GM23248 (cell line): Measurements from ENCODE around the gene PLEKHH3. TPM values are rescaled to one million over a fixed set of nuclear protein-coding genes. Genes with fewer than 3 reads are reported as not detected.

Experiments used
- DNase-seq: peaks from one replicate; pipeline ENCODE4 v3.0.0-alpha.2; 2015
- H2AFZ ChIP-seq: fragments of 200-600 bp; sonication (generic); 2 replicates; pipeline ENCODE4 v1.6.1; 2016; ENCODE audit warnings: antibody characterized with exemption
- H3F3A ChIP-seq: fragments of 200-600 bp; sonication (generic); 2 replicates; pipeline ENCODE4 v1.6.1; 2016; ENCODE audit warnings: mild to moderate bottlenecking, antibody characterized with exemption, mixed run types; ENCODE audit not compliant: insufficient read depth
- H3K27ac ChIP-seq: fragments of 200-600 bp; sonication (generic); 2 replicates; pipeline ENCODE4 v1.5.1; 2016; ENCODE audit warnings: mild to moderate bottlenecking
- H3K27me3 ChIP-seq: fragments of 200-600 bp; sonication (generic); replicated peaks from 2 replicates; pipeline ENCODE4 v1.6.1; 2016; ENCODE audit warnings: mild to moderate bottlenecking; ENCODE audit not compliant: insufficient read depth
- H3K36me3 ChIP-seq: fragments of 200-600 bp; sonication (generic); 2 replicates; pipeline ENCODE4 v1.6.1; 2016; ENCODE audit warnings: low read depth, mild to moderate bottlenecking
- H3K4me1 ChIP-seq: fragments of 200-600 bp; sonication (generic); 2 replicates; pipeline ENCODE4 v1.6.1; 2016; ENCODE audit warnings: mild to moderate bottlenecking; ENCODE audit not compliant: insufficient read depth
- H3K4me2 ChIP-seq: fragments of 200-600 bp; sonication (generic); one replicate; pipeline ENCODE4 v1.6.1; 2016; ENCODE audit warnings: mild to moderate bottlenecking; ENCODE audit not compliant: unreplicated experiment
- H3K4me3 ChIP-seq: fragments of 200-600 bp; sonication (generic); 2 replicates; pipeline ENCODE4 v1.5.1; 2016; ENCODE audit warnings: mild to moderate bottlenecking
- H3K79me2 ChIP-seq: fragments of 200-600 bp; sonication (generic); 2 replicates; pipeline ENCODE4 v1.6.1; 2016; ENCODE audit warnings: mild to moderate bottlenecking; ENCODE audit not compliant: insufficient read depth
- H3K9ac ChIP-seq: fragments of 200-600 bp; sonication (generic); 2 replicates; pipeline ENCODE4 v1.6.1; 2016; ENCODE audit warnings: mild to moderate bottlenecking
- H3K9me2 ChIP-seq: fragments of 200-600 bp; sonication (generic); 2 replicates; pipeline ENCODE4 v1.6.1; 2016; ENCODE audit warnings: mixed run types, mild to moderate bottlenecking, moderate library complexity; ENCODE audit not compliant: insufficient read depth
- H3K9me3 ChIP-seq: fragments of 200-600 bp; sonication (generic); one replicate; pipeline ENCODE4 v1.6.1; 2017; ENCODE audit warnings: low read depth
- H4K20me1 ChIP-seq: fragments of 200-600 bp; sonication (generic); 2 replicates; pipeline ENCODE4 v1.6.0; 2016; ENCODE audit not compliant: insufficient read depth
- EZH2 ChIP-seq: fragments of 200-600 bp; sonication (generic); IDR thresholded peaks from 2 replicates; pipeline ENCODE4 v1.6.1; 2018; ENCODE audit warnings: antibody characterized with exemption, mild to moderate bottlenecking; ENCODE audit not compliant: insufficient read depth, poor library complexity, severe bottlenecking
- EZH2phosphoT487 ChIP-seq: fragments of 200-600 bp; sonication (generic); IDR thresholded peaks from 2 replicates; pipeline ENCODE4 v1.6.1; 2018; ENCODE audit warnings: antibody characterized with exemption, moderate library complexity, mild to moderate bottlenecking, low read depth; ENCODE audit not compliant: insufficient read depth
- WGBS, 2 experiments: methylation state at CpG; one replicate each; pipeline ENCODE4 v1.1.6; 2015 to 2017; ENCODE audit warnings: low lambda C conversion rate in 2 of 2, low coverage in 1 of 2; ENCODE audit errors: missing lambda C conversion rate in 2 of 2; 5-methylcytosine and 5-hydroxymethylcytosine counted together
- in situ Hi-C: fragments of 300-500 bp; cut with MboI; formaldehyde crosslinking; loops from 2 replicates; pipeline ENCODE4 v1.15.0; 2020
- polyA plus RNA-seq: library from polyadenylated mRNA; unstranded; fragments of >200 nt; fragmentation: Nextera tagmentation; extraction: Ambion mirVana; gene quantifications from 2 replicates; pipeline ENCODE4 v1.2.1, GENCODE V29; 2016
- total RNA-seq: library from RNA; depleted of rRNA; stranded (reverse); fragments of >200 nt; shearing (Covaris generic); gene quantifications from 2 replicates; pipeline ENCODE4 v1.2.3, GENCODE V29; 2014

Gene PLEKHH3
- total and polyA plus RNA-seq, 2 experiments from 2014 or later: 6.4 to 19.0 TPM

DNA sequence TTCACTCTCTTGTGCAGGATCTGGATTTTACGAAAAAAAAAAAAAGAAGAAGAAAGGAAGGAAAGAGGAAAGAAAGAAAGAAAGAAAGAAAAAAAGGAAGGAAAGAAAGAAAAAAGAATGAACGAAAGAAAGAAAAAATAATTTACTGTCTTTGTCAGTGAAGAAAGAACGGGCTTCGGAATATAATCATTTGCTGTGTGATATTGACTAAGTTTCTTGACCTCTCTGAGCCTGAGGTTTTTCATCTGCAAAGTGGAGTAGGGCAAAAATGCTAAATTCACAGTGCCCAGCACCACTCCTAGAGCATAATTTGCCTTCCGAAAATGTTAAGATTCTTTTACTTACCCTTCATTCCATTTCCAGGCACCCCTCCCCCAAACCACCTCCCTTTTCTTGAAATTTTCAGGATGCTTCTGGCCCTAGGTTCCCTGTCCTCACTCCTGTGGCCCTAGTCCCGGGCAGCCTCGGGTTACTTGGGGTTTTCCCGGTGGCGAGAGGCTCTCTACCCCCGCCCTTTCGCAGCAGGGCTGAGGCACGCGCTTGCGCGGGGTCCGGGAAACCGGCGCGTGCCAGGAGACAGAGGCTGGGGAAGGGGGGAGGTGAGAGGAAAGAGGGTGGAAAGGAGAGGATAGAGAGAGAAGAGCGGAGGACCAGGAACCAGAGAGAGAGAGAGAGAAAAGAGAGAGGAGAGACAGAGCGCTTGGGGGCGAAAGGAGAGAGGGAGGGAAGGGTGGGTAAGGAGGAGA, 5.4 kb upstream of the PLEKHH3 start, which contains the start of gene CNTNAP1:
CNTNAP1 (plus strand) TSS at position 556 of the 746 bp plus-strand sequence. CDS start 299 bp downstream, outside the sequence.
- DNase-seq: peak; percentile 84

DNA sequence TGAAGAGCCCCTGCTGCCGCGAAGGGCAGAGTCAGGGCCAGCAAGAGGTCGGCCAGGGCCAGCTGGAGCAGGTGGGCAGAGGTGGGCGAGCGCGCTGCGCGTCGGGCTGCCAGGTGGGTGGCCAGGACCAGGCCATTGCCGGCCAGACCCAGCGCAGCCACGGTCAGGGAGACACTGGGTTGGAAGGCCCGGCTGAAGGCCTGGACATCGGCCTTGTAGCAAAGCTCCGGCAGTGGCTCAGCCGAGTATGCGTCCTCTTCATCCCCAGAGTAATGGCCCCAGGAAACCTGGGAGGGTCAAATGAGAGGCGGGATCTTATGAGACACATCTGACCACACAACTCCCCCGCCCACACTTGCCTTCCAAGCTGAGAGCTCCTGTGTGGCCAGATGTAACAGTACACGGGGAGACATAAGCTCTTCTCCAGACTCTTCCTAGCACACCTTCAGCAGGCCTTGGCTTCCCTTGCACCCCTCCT, 3.6 kb upstream of the PLEKHH3 start:
- no peaks in the 10 kb centered on the region for H3K36me3 ChIP-seq
- H3K9me3 ChIP-seq: no peaks in the 10 kb centered on the region
- H3K4me3 ChIP-seq: peak overlapping the region; percentile 37; the same call in 1 of the 2 replicates
- peak overlapping the region; percentile 85 for H3K27ac ChIP-seq
- in situ Hi-C loops: no loop called here
- no peak overlapping the region; the same call in 1 of the 2 replicates for H3K9ac ChIP-seq
- no peak for DNase-seq
- H3F3A ChIP-seq: peaks cover 21% of the 10 kb centered on the region
- 58 to 59% methylated on average over 20 of the region's 20 CpGs for WGBS, 2 experiments
- H2AFZ ChIP-seq: peak overlapping the region; percentile 78
- H3K9me2 ChIP-seq: no peaks in the 10 kb centered on the region
- H3K27me3 ChIP-seq: no peaks in the 10 kb centered on the region
- no peak overlapping the region for H3K4me2 ChIP-seq
- TF ChIP-seq EZH2 (no peak), EZH2phosphoT487 (no peak)
- peaks cover 19% of the 10 kb centered on the region for H3K79me2 ChIP-seq
- no peaks in the 10 kb centered on the region for H4K20me1 ChIP-seq
- H3K4me1 ChIP-seq: peaks cover 26% of the 10 kb centered on the region

More for the DNA sequence above, 5.4 kb upstream of the PLEKHH3 start, which contains the start of gene CNTNAP1:
- H3K9me3 ChIP-seq: no peaks in the 10 kb centered on the region
- H3F3A ChIP-seq: peaks cover 21% of the 10 kb centered on the region
- H3K36me3 ChIP-seq: no peaks in the 10 kb centered on the region
- H3K4me1 ChIP-seq: peaks cover 26% of the 10 kb centered on the region
- peak within 1 kb of the TSS; percentile 71 for H3K4me2 ChIP-seq
- peaks cover 6% of the 10 kb centered on the region; the same call in 1 of the 2 replicates for H3K79me2 ChIP-seq
- TF ChIP-seq EZH2phosphoT487 (no peak), EZH2 (no peak)
- peak within 1 kb of the TSS; percentile 66 for H3K27ac ChIP-seq
- WGBS, 2 experiments: 11 to 13% methylated on average over 19 to 22 of the region's 22 CpGs
- no peaks in the 10 kb centered on the region for H3K9me2 ChIP-seq
- in situ Hi-C loops: no loop called here
- peak within 1 kb of the TSS; percentile 87 for H2AFZ ChIP-seq
- H3K27me3 ChIP-seq: no peaks in the 10 kb centered on the region
- H3K4me3 ChIP-seq: peak within 1 kb of the TSS; percentile 79
- H4K20me1 ChIP-seq: no peaks in the 10 kb centered on the region
- peak within 1 kb of the TSS; percentile 74 for H3K9ac ChIP-seq

DNA sequence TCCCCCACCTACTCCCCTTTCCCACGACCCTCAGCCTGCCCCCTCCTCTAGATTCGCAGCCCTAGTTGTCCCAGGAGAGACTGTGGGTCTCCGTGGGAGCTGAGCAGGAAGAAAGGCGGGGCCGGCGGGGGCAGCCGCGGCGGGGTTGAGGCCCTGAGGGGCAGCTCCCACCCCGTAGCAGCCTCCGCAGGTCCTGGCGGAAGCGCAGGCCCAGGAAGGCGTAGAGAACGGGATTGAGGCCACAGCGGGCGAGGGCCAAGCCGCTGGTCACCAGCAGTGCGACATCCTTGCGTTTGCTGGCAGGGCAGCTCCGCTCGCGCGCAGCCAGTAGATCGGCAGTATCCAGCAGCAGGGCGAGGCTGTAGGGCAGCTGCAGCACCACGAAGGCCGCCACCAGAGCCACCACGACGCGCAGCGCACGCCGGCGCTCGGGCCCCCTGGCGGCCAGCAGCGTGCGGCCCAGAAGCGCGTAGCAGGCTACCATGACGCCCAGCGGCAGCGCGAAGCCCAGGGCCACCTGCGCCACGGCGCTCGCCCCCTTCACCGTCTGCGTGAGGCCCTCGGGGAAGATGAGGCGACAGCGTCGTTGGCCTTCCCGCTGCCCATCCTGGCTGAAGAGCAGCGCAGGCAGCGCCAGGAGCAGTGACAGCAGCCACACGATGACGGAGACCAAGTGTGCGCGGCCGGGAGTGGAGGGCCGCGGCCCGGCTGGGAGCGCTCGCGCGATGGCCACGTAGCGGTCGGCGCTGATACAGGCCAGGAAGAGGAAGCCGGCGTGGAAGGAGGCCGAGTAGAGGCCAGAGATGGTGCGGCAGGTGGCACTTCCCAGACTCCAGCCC, 2.9 kb upstream of the PLEKHH3 start:
- in situ Hi-C loops: no loop called here
- peak overlapping the region; percentile 48 for H3K4me2 ChIP-seq
- H4K20me1 ChIP-seq: no peaks in the 10 kb centered on the region
- H3K9me2 ChIP-seq: no peaks in the 10 kb centered on the region
- peak overlapping the region; percentile 77 for H3K9ac ChIP-seq
- H3K27me3 ChIP-seq: no peaks in the 10 kb centered on the region
- peaks cover 25% of the 10 kb centered on the region for H3K79me2 ChIP-seq
- TF ChIP-seq EZH2phosphoT487 (no peak), EZH2 (no peak)
- H3K4me3 ChIP-seq: peak overlapping the region; percentile 37
- H3K27ac ChIP-seq: peak overlapping the region; percentile 85
- peak overlapping the region; percentile 78 for H2AFZ ChIP-seq
- H3K36me3 ChIP-seq: no peaks in the 10 kb centered on the region
- peaks cover 21% of the 10 kb centered on the region for H3F3A ChIP-seq
- no peaks in the 10 kb centered on the region for H3K9me3 ChIP-seq
- DNase-seq: peak; percentile 90
- WGBS, 2 experiments: 8 to 10% methylated on average over 45 to 62 of the region's 78 CpGs
- H3K4me1 ChIP-seq: peaks cover 31% of the 10 kb centered on the region

DNA sequence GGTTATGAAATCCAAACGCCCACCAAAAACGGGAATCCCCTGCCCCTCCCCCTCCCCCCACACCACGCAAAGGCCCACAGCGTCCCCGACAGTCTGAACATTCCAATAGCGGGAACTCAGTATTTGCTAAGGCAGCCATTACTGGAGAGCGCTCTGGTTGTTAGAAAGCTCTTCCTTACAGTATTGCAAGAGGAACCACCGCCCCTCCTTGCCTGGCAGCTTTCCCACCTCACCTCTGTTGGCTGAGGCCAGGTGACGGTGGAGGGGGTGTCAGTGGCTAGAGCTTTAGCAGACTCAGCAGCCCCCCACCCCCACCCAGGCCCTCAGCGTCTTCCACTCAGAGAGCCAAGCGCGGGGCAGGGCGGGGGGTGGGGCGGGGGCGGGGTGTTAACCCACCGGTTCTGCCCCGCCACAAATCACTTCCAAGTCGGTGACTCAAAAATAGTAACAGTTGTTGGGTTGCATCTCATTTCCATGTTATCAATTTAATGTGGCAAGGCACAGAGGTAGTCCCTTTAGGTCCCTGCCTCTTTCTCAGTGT, 2.2 kb upstream of the PLEKHH3 start:
- in situ Hi-C loops: no loop called here
- H3K4me3 ChIP-seq: peak overlapping the region; percentile 72
- peaks cover 21% of the 10 kb centered on the region for H3F3A ChIP-seq
- no peaks in the 10 kb centered on the region for H4K20me1 ChIP-seq
- peak overlapping the region; percentile 85 for H3K27ac ChIP-seq
- peak overlapping the region; percentile 77 for H3K9ac ChIP-seq
- H3K27me3 ChIP-seq: no peaks in the 10 kb centered on the region
- H2AFZ ChIP-seq: peak overlapping the region; percentile 78
- WGBS, 2 experiments: 5 to 21% methylated on average over 6 to 18 of the region's 18 CpGs
- H3K9me2 ChIP-seq: no peaks in the 10 kb centered on the region
- H3K9me3 ChIP-seq: no peaks in the 10 kb centered on the region
- DNase-seq: peak; percentile 70
- peak overlapping the region; percentile 80 for H3K4me2 ChIP-seq
- TF ChIP-seq EZH2phosphoT487: no peak
- no peak for TF ChIP-seq EZH2
- peaks cover 37% of the 10 kb centered on the region for H3K4me1 ChIP-seq
- H3K79me2 ChIP-seq: peaks cover 32% of the 10 kb centered on the region
- no peaks in the 10 kb centered on the region for H3K36me3 ChIP-seq
